Lower leg skin (tissue), 3 donors: Measurements from ENCODE around the gene NPR1.

ENCODE experiments used
- CTCF ChIP-seq, 3 donors: fragments of 450-650 bp; IDR thresholded peaks; one replicate each; pipeline ENCODE4 v1.5.1; 2016; ENCODE audit warnings: antibody characterized with exemption in 3 of 3, mild to moderate bottlenecking in 3 of 3, moderate library complexity in 2 of 3
- POLR2A ChIP-seq, 2 donors: fragments of 450-650 bp; IDR thresholded peaks; one replicate each; pipeline ENCODE4 v1.6.1; 2016 to 2017; ENCODE audit warnings: antibody characterized with exemption in 2 of 2, mild to moderate bottlenecking in 1 of 2, moderate library complexity in 1 of 2

DNA sequence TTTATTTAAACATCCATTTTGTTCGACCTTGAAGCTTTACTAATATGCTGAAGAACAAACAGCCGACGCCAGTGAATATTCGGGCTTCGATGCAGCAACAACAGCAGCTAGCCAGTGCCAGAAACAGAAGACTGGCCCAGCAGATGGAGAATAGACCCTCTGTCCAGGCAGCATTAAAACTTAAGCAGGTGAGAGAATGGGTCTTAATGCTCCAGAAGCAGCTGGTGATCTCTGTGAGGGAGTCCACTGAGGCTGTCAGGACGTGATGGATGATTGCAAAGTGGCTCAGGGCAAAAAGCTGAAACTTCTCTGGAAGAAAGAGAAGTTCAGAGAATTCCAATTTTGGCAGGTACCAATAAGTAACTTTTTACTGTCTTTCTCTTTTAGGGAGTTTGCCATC is 40.2 kb upstream of the NPR1 start:
- TF ChIP-seq CTCF (IDR thresholded peaks at IDR 0.05) (no peak), POLR2A (IDR thresholded peaks at IDR 0.05) (no peak)
